ENCODE data around the gene TMEM131.

DNA sequence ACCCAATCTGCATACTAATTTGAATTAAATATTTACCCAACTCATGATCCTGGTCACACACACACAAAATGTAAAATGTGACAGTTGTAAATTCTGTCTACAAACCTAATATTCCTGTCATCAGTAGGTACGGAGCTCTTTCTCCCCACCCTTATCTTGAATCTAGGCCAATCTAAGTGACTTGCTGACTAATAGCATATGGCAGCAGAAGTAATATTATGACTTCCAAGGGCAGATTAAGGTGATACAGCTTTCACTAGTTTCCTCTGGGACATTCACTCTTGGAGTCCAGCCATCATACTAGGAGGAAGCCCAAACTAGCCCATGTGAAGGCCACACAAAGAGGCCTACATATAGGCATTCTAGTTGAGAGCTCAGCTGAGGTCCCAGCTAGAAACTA is 89.4 kb downstream of the TMEM131 start:
- TF ChIP-seq, protein P1, sequence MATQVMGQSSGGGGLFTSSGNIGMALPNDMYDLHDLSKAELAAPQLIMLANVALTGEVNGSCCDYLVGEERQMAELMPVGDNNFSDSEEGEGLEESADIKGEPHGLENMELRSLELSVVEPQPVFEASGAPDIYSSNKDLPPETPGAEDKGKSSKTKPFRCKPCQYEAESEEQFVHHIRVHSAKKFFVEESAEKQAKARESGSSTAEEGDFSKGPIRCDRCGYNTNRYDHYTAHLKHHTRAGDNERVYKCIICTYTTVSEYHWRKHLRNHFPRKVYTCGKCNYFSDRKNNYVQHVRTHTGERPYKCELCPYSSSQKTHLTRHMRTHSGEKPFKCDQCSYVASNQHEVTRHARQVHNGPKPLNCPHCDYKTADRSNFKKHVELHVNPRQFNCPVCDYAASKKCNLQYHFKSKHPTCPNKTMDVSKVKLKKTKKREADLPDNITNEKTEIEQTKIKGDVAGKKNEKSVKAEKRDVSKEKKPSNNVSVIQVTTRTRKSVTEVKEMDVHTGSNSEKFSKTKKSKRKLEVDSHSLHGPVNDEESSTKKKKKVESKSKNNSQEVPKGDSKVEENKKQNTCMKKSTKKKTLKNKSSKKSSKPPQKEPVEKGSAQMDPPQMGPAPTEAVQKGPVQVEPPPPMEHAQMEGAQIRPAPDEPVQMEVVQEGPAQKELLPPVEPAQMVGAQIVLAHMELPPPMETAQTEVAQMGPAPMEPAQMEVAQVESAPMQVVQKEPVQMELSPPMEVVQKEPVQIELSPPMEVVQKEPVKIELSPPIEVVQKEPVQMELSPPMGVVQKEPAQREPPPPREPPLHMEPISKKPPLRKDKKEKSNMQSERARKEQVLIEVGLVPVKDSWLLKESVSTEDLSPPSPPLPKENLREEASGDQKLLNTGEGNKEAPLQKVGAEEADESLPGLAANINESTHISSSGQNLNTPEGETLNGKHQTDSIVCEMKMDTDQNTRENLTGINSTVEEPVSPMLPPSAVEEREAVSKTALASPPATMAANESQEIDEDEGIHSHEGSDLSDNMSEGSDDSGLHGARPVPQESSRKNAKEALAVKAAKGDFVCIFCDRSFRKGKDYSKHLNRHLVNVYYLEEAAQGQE (tag by site-specific recombination; IDR thresholded peaks at IDR 0.05), result no peak
- TF ChIP-seq, protein P2, sequence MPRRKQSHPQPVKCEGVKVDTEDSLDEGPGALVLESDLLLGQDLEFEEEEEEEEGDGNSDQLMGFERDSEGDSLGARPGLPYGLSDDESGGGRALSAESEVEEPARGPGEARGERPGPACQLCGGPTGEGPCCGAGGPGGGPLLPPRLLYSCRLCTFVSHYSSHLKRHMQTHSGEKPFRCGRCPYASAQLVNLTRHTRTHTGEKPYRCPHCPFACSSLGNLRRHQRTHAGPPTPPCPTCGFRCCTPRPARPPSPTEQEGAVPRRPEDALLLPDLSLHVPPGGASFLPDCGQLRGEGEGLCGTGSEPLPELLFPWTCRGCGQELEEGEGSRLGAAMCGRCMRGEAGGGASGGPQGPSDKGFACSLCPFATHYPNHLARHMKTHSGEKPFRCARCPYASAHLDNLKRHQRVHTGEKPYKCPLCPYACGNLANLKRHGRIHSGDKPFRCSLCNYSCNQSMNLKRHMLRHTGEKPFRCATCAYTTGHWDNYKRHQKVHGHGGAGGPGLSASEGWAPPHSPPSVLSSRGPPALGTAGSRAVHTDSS (tag by site-specific recombination; IDR thresholded peaks at IDR 0.05), result no peak

Data from HEK293 (cell line).